ENCODE measurements around the gene HFE.
A peak's percentile ranks its signal among the peaks of the same experiment; 100 is the strongest.

HFE gene

DNA sequence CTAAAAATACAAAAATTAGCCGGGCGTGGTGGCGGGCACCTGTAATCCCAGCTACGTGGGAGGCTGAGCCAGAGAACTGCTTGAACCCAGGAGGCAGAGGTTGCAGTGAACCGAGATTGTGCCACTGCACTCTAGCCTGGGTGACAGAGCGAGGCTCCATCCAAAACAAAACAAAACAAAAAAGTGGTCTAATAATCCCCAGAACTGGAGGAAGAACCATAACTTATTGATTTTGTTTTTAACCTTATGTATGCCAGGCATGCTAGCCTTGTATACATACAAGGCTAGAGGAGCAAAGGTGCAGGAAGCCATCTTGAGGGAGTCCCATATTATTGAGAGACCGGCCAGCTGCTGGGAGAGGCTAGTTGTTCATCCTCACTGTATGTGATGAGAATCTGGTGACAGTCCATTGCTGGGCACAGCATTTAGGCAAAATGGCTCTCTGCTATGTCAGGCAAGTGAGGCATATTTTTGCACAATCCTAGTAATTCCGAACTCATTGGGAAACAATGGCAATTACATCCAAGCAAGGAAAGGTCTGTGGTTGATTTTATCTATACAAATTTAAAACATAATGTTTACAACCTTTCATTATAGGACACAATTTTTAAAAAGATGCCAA is 18.0 kb downstream of the HFE start:
- Histone ChIP-seq H3K14ac (ENCODE audit: low read length in 2 of 2) (no peak overlapping the region), H3K27me3 (ENCODE audit: control insufficient read depth in 1 of 2, insufficient read depth in 1 of 2, low read length in 2 of 2) (no peaks in the 10 kb centered on the region), H3K36me3 (ENCODE audit: control insufficient read depth in 1 of 2, insufficient read depth in 2 of 2, low read depth in 1 of 2, low read length in 2 of 2) (peaks cover 0 to 4% of the 10 kb centered on the region in 2 experiments), H3K9ac (ENCODE audit: low read length) (no peak overlapping the region), H3K4me3 (ENCODE audit: insufficient read depth in 1 of 2, low read depth in 1 of 2, low read length in 2 of 2) (no peak overlapping the region), H3K23ac (ENCODE audit: low read length in 2 of 2) (no peak overlapping the region), H2BK15ac (ENCODE audit: low read depth, poor library complexity, severe bottlenecking) (no peak overlapping the region), H3K4me2 (ENCODE audit: low read length, poor library complexity, severe bottlenecking) (no peak overlapping the region), H3K79me1 (replicated peaks; ENCODE audit: low read length, poor library complexity, severe bottlenecking) (peaks cover 2% of the 10 kb centered on the region), H3K9me3 (ENCODE audit: control insufficient read depth, low read length) (no peaks in the 10 kb centered on the region), H2BK120ac (ENCODE audit: low read depth, low read length) (no peak overlapping the region), H4K91ac (ENCODE audit: low read length) (no peak overlapping the region), H2AK5ac (ENCODE audit: low read length, severe bottlenecking) (no peak overlapping the region), H3K4ac (ENCODE audit: low read depth in 1 of 2, low read length in 2 of 2) (no peak overlapping the region), H3K4me1 (ENCODE audit: control insufficient read depth, insufficient read depth, low read depth, low read length) (peaks cover 5% of the 10 kb centered on the region), H2AFZ (ENCODE audit: low read depth, low read length) (no peak overlapping the region), H3K27ac (ENCODE audit: low read length, poor library complexity, severe bottlenecking) (peak overlapping the region; percentile 0), H4K8ac (ENCODE audit: low read length) (no peak overlapping the region), H2BK5ac (ENCODE audit: low read depth, low read length, poor library complexity, severe bottlenecking) (no peak overlapping the region), H2BK12ac (ENCODE audit: low read length in 2 of 2) (no peak overlapping the region), H3K18ac (ENCODE audit: low read depth in 1 of 2, low read length in 2 of 2) (no peak overlapping the region)
- no peak for DNase-seq
- WGBS = 84% methylated on average over 6 of the region's 8 CpGs

DNA sequence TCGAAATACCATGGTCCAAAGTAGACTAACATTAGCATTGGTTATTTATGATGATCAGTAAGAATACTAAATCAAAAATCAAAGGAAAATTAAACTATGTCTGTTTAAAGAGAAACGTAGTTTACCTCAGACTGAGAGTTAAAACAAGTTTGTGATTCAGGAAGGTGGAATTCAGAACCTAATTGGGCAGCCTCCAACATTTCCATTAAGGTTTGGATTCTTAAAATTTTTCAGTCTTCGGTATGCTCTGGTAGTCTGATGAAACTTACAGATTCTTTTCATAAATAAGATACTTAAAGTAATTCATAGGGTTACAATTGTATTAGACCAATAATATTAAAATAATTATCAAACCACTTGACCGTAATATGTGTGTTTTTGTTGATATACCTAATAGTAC is 18.6 kb downstream of the HFE start:
- WGBS = 56% methylated on average over 1 of the region's 4 CpGs
- Histone ChIP-seq H3K27ac (ENCODE audit: low read length, poor library complexity, severe bottlenecking) (no peak overlapping the region), H4K91ac (ENCODE audit: low read length) (no peak overlapping the region), H3K9me3 (ENCODE audit: control insufficient read depth, low read length) (no peaks in the 10 kb centered on the region), H2AK5ac (ENCODE audit: low read length, severe bottlenecking) (no peak overlapping the region), H2BK5ac (ENCODE audit: low read depth, low read length, poor library complexity, severe bottlenecking) (no peak overlapping the region), H3K79me1 (replicated peaks; ENCODE audit: low read length, poor library complexity, severe bottlenecking) (peaks cover 2% of the 10 kb centered on the region), H3K4ac (ENCODE audit: low read depth in 1 of 2, low read length in 2 of 2) (no peak overlapping the region), H3K18ac (ENCODE audit: low read depth in 1 of 2, low read length in 2 of 2) (no peak overlapping the region), H2BK120ac (ENCODE audit: low read depth, low read length) (no peak overlapping the region), H3K14ac (ENCODE audit: low read length in 2 of 2) (no peak overlapping the region), H2BK15ac (ENCODE audit: low read depth, poor library complexity, severe bottlenecking) (no peak overlapping the region), H3K36me3 (ENCODE audit: control insufficient read depth in 1 of 2, insufficient read depth in 2 of 2, low read depth in 1 of 2, low read length in 2 of 2) (peaks cover 0 to 4% of the 10 kb centered on the region in 2 experiments), H4K8ac (ENCODE audit: low read length) (no peak overlapping the region), H3K9ac (ENCODE audit: low read length) (no peak overlapping the region), H3K27me3 (ENCODE audit: control insufficient read depth in 1 of 2, insufficient read depth in 1 of 2, low read length in 2 of 2) (no peaks in the 10 kb centered on the region), H3K23ac (ENCODE audit: low read length in 2 of 2) (no peak overlapping the region), H3K4me1 (ENCODE audit: control insufficient read depth, insufficient read depth, low read depth, low read length) (peaks cover 5% of the 10 kb centered on the region), H2BK12ac (ENCODE audit: low read length in 2 of 2) (no peak overlapping the region), H2AFZ (ENCODE audit: low read depth, low read length) (no peak overlapping the region), H3K4me3 (ENCODE audit: insufficient read depth in 1 of 2, low read depth in 1 of 2, low read length in 2 of 2) (no peak overlapping the region), H3K4me2 (ENCODE audit: low read length, poor library complexity, severe bottlenecking) (no peak overlapping the region)
- no peak for DNase-seq

DNA sequence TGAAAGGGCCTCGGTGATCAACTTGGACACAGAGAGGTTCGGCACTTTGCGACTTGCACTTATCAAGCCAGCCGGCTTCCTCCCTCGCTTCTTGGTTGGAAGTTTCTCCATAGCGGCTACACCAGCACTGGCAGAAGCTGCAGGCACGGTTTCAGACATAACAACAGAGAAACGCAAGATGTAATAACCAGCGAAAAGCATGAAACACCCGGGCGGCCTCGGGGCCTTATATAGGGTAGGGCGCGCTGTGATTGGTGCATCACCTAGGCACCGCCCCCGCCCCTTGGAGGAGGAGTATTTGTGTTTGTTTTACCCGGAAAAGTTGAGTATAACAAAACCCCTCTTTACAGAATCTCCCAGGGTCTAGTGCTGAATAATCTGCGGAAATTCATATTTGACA is 20.7 kb downstream of the HFE start:
- no peak overlapping the region for H4K8ac ChIP-seq (ENCODE audit: low read length)
- no peaks in the 10 kb centered on the region for H3K27me3 ChIP-seq (ENCODE audit: control insufficient read depth in 1 of 2, insufficient read depth in 1 of 2, low read length in 2 of 2)
- no peaks in the 10 kb centered on the region for H3K9me3 ChIP-seq (ENCODE audit: control insufficient read depth, low read length)
- no peak overlapping the region for H3K4me2 ChIP-seq (ENCODE audit: low read length, poor library complexity, severe bottlenecking)
- H3K18ac ChIP-seq (ENCODE audit: low read depth in 1 of 2, low read length in 2 of 2) = no peak overlapping the region
- H3K79me1 ChIP-seq (replicated peaks; ENCODE audit: low read length, poor library complexity, severe bottlenecking) = peaks cover 2% of the 10 kb centered on the region
- H3K23ac ChIP-seq (ENCODE audit: low read length in 2 of 2) = no peak overlapping the region
- H2AK5ac ChIP-seq (ENCODE audit: low read length, severe bottlenecking) = no peak overlapping the region
- no peak for DNase-seq
- H3K14ac ChIP-seq (ENCODE audit: low read length in 2 of 2) = no peak overlapping the region
- no peak overlapping the region for H3K27ac ChIP-seq (ENCODE audit: low read length, poor library complexity, severe bottlenecking)
- H2BK15ac ChIP-seq (ENCODE audit: low read depth, poor library complexity, severe bottlenecking) = no peak overlapping the region
- 99% methylated on average over 15 of the region's 18 CpGs for WGBS
- H3K36me3 ChIP-seq (ENCODE audit: control insufficient read depth in 1 of 2, insufficient read depth in 2 of 2, low read depth in 1 of 2, low read length in 2 of 2) = peaks cover 0 to 4% of the 10 kb centered on the region in 2 experiments
- no peak overlapping the region for H4K91ac ChIP-seq (ENCODE audit: low read length)
- H2BK120ac ChIP-seq (ENCODE audit: low read depth, low read length) = no peak overlapping the region
- no peak overlapping the region for H3K4ac ChIP-seq (ENCODE audit: low read depth in 1 of 2, low read length in 2 of 2)
- H3K4me1 ChIP-seq (ENCODE audit: control insufficient read depth, insufficient read depth, low read depth, low read length) = peaks cover 5% of the 10 kb centered on the region
- H3K9ac ChIP-seq (ENCODE audit: low read length) = no peak overlapping the region
- H2AFZ ChIP-seq (ENCODE audit: low read depth, low read length) = no peak overlapping the region
- no peak overlapping the region for H2BK12ac ChIP-seq (ENCODE audit: low read length in 2 of 2)
- no peak overlapping the region for H2BK5ac ChIP-seq (ENCODE audit: low read depth, low read length, poor library complexity, severe bottlenecking)
- no peak overlapping the region for H3K4me3 ChIP-seq (ENCODE audit: insufficient read depth in 1 of 2, low read depth in 1 of 2, low read length in 2 of 2)

DNA sequence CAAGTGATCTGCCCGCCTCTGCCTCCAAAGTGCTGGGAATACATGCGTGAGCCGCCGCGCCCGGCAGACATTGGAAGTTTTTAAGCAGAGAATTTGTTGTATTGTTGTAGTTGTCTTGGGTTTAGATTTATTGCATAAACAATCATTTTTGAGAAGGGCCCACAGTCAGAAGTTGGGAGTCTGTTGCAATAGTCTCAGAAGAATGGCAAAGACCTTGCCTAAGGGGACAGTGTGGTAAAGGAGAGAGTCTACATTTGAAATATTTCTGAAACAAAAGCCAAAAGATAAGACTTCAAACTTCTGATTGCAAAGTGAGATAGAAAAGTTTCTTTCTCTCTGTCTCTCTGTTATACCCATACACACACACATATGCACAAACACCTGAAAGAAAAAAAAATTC is 22.5 kb downstream of the HFE start:
- no peak overlapping the region for H2BK15ac ChIP-seq (ENCODE audit: low read depth, poor library complexity, severe bottlenecking)
- DNase-seq = no peak
- no peak overlapping the region for H3K4me2 ChIP-seq (ENCODE audit: low read length, poor library complexity, severe bottlenecking)
- H2BK120ac ChIP-seq (ENCODE audit: low read depth, low read length) = no peak overlapping the region
- H4K91ac ChIP-seq (ENCODE audit: low read length) = no peak overlapping the region
- 95% methylated on average over 6 of the region's 6 CpGs for WGBS
- no peaks in the 10 kb centered on the region for H3K9me3 ChIP-seq (ENCODE audit: control insufficient read depth, low read length)
- no peak overlapping the region for H3K23ac ChIP-seq (ENCODE audit: low read length in 2 of 2)
- peaks cover 0 to 4% of the 10 kb centered on the region in 2 experiments for H3K36me3 ChIP-seq (ENCODE audit: control insufficient read depth in 1 of 2, insufficient read depth in 2 of 2, low read depth in 1 of 2, low read length in 2 of 2)
- no peaks in the 10 kb centered on the region for H3K27me3 ChIP-seq (ENCODE audit: control insufficient read depth in 1 of 2, insufficient read depth in 1 of 2, low read length in 2 of 2)
- no peak overlapping the region for H3K14ac ChIP-seq (ENCODE audit: low read length in 2 of 2)
- no peak overlapping the region for H2AFZ ChIP-seq (ENCODE audit: low read depth, low read length)
- H2BK12ac ChIP-seq (ENCODE audit: low read length in 2 of 2) = no peak overlapping the region
- H3K9ac ChIP-seq (ENCODE audit: low read length) = no peak overlapping the region
- H2BK5ac ChIP-seq (ENCODE audit: low read depth, low read length, poor library complexity, severe bottlenecking) = no peak overlapping the region
- no peak overlapping the region for H4K8ac ChIP-seq (ENCODE audit: low read length)
- no peak overlapping the region for H3K4me3 ChIP-seq (ENCODE audit: insufficient read depth in 1 of 2, low read depth in 1 of 2, low read length in 2 of 2)
- peaks cover 1% of the 10 kb centered on the region for H3K4me1 ChIP-seq (ENCODE audit: control insufficient read depth, insufficient read depth, low read depth, low read length)
- no peak overlapping the region for H2AK5ac ChIP-seq (ENCODE audit: low read length, severe bottlenecking)
- no peak overlapping the region for H3K4ac ChIP-seq (ENCODE audit: low read depth in 1 of 2, low read length in 2 of 2)
- no peak overlapping the region for H3K27ac ChIP-seq (ENCODE audit: low read length, poor library complexity, severe bottlenecking)
- peaks cover 1% of the 10 kb centered on the region for H3K79me1 ChIP-seq (replicated peaks; ENCODE audit: low read length, poor library complexity, severe bottlenecking)
- H3K18ac ChIP-seq (ENCODE audit: low read depth in 1 of 2, low read length in 2 of 2) = no peak overlapping the region
